Liver (tissue), 3 donors: ENCODE data around the gene KIF22.

Experiments
- CTCF ChIP-seq: fragments of 150-350 bp; IDR thresholded peaks from 2 replicates; pipeline ENCODE4 v1.5.1; 2017; ENCODE audit warnings: improper control_type of control experiment, low read depth, low read length; ENCODE audit not compliant: missing input control
- EGR1 ChIP-seq, 2 donors: IDR thresholded peaks; 2 replicates each; pipeline ENCODE4 v1.6.1; 2016 to 2018; ENCODE audit warnings: antibody characterized with exemption in 2 of 2, low read depth in 2 of 2
- FOXA1 ChIP-seq: IDR thresholded peaks from 2 replicates; pipeline ENCODE4 v1.6.1; 2016; ENCODE audit warnings: antibody characterized with exemption
- GABPA ChIP-seq, 2 donors: IDR thresholded peaks in 1 of 2; conservative IDR thresholded peaks in 1 of 2; 2 replicates each; pipeline ENCODE4 v1.6.1; 2016; ENCODE audit warnings: antibody characterized with exemption in 2 of 2, mild to moderate bottlenecking in 1 of 2, moderate library complexity in 1 of 2
- HNF4G ChIP-seq: IDR thresholded peaks from 2 replicates; pipeline ENCODE4 v1.6.1; 2016; ENCODE audit warnings: antibody characterized with exemption
- JUND ChIP-seq, 2 donors: IDR thresholded peaks; 2 replicates each; pipeline ENCODE4 v1.6.1; 2016; ENCODE audit warnings: antibody characterized with exemption in 2 of 2
- MAX ChIP-seq: IDR thresholded peaks from 2 replicates; pipeline ENCODE4 v1.6.1; 2016; ENCODE audit warnings: antibody characterized with exemption
- REST ChIP-seq: IDR thresholded peaks from 2 replicates; pipeline ENCODE4 v1.6.1; 2016; ENCODE audit warnings: antibody characterized with exemption, mild to moderate bottlenecking
- TAF1 ChIP-seq: conservative IDR thresholded peaks from 2 replicates; pipeline ENCODE4 v1.6.1; 2016; ENCODE audit warnings: antibody characterized with exemption, mild to moderate bottlenecking
- YY1 ChIP-seq: IDR thresholded peaks from 2 replicates; pipeline ENCODE4 v1.6.1; 2016; ENCODE audit warnings: antibody characterized with exemption, mild to moderate bottlenecking
- TF ChIP-seq, protein P1 (sequence below): IDR thresholded peaks from 2 replicates; pipeline ENCODE4 v1.6.1; 2016; ENCODE audit warnings: antibody characterized with exemption
- TF ChIP-seq, protein P2 (sequence below): IDR thresholded peaks from 2 replicates; pipeline ENCODE4 v1.6.1; 2016; ENCODE audit warnings: antibody characterized with exemption
- donor health status: healthy.
- donor health status: healthy.

GRCh38 chr16:29812754-29813643, 22.4 kb downstream of the KIF22 start:
- TF ChIP-seq TAF1 = no peak
- TF ChIP-seq EGR1 (IDR thresholded peaks at IDR 0.05; ENCODE audit: low read depth in 2 of 2) = no peak
- TF ChIP-seq, protein P1, sequence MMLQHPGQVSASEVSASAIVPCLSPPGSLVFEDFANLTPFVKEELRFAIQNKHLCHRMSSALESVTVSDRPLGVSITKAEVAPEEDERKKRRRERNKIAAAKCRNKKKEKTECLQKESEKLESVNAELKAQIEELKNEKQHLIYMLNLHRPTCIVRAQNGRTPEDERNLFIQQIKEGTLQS = no peak
- TF ChIP-seq, protein P2, sequence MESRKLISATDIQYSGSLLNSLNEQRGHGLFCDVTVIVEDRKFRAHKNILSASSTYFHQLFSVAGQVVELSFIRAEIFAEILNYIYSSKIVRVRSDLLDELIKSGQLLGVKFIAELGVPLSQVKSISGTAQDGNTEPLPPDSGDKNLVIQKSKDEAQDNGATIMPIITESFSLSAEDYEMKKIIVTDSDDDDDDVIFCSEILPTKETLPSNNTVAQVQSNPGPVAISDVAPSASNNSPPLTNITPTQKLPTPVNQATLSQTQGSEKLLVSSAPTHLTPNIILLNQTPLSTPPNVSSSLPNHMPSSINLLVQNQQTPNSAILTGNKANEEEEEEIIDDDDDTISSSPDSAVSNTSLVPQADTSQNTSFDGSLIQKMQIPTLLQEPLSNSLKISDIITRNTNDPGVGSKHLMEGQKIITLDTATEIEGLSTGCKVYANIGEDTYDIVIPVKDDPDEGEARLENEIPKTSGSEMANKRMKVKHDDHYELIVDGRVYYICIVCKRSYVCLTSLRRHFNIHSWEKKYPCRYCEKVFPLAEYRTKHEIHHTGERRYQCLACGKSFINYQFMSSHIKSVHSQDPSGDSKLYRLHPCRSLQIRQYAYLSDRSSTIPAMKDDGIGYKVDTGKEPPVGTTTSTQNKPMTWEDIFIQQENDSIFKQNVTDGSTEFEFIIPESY = no peak
- TF ChIP-seq CTCF = no peak
- no peak for TF ChIP-seq JUND (IDR thresholded peaks at IDR 0.05)
- TF ChIP-seq MAX = no peak
- TF ChIP-seq REST = no peak
- TF ChIP-seq FOXA1 = no peak
- TF ChIP-seq YY1 = no peak
- no peak for TF ChIP-seq HNF4G
- TF ChIP-seq GABPA (IDR thresholded peaks at IDR 0.05 in 1 of 2, conservative IDR thresholded peaks at IDR 0.05 in 1 of 2) = no peak
